ENCODE data around the gene RTL5.

The RTL5 gene

GRCh38 chrX:72110051-72110875, 21.5 kb downstream of the RTL5 start:
- no peak for DNase-seq (ENCODE audit: low read depth in 2 of 2)

GRCh38 chrX:72108666-72109065, 23.0 kb downstream of the RTL5 start:
- no peak for DNase-seq (ENCODE audit: low read depth in 2 of 2)

- DNase-seq (ENCODE audit: low read depth in 2 of 2), result no peak
Observed at GRCh38 chrX:72107841-72108595, 23.7 kb downstream of the RTL5 start.

DNA sequence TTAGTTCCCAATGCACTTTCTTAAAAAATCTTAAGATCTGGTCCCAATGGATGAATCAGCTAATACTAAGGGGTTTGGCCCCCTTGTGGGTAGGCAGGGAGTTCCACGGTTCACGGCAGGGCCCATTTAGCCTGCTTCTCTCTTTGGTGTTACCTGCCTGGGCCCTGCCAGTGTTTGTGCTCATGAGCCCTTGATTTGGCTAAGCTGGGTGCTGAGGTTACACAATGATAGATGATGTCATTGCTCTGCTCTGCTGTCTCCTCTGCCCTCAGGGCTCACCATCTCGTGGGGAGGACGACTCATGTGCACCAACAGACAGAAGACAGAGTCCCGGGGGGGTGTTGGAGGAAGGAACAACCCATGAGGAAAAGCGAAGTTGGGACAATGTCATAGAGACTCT, 24.4 kb downstream of the RTL5 start:
- DNase-seq (ENCODE audit: low read depth in 2 of 2), result no peak

- DNase-seq (ENCODE audit: low read depth in 2 of 2), result no peak
Observed at GRCh38 chrX:72105436-72105835, 26.3 kb downstream of the RTL5 start.

GRCh38 chrX:72102760-72103159, 29.0 kb downstream of the RTL5 start:
- no peak for DNase-seq (ENCODE audit: low read depth in 2 of 2)

DNA sequence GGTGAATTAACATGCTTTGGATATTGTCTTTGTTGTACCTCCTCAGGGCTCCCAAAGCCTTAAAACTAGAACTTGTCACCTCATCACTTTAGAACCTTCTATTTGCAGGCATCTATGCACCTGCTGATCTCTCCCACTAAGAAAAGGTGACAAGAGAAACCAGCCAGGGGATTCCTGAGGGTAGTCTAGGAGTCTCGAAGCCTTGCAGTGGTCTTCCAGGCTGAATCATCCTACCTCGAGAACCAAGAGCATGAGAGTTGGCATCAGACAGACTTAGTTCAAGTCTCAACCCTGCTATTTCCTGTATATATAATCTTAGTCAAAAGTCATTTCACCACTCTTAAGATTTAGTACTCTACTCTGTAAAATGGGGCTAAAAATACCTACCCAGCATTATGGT, 29.6 kb downstream of the RTL5 start:
- DNase-seq (ENCODE audit: low read depth in 2 of 2), result no peak

- DNase-seq (ENCODE audit: low read depth in 2 of 2), result no peak
Observed at GRCh38 chrX:72101597-72102037, 30.1 kb downstream of the RTL5 start.

- peak; percentile 43 to 45 for DNase-seq (ENCODE audit: low read depth in 2 of 2)
Observed at GRCh38 chrX:72100824-72101351, 30.8 kb downstream of the RTL5 start.

DNA sequence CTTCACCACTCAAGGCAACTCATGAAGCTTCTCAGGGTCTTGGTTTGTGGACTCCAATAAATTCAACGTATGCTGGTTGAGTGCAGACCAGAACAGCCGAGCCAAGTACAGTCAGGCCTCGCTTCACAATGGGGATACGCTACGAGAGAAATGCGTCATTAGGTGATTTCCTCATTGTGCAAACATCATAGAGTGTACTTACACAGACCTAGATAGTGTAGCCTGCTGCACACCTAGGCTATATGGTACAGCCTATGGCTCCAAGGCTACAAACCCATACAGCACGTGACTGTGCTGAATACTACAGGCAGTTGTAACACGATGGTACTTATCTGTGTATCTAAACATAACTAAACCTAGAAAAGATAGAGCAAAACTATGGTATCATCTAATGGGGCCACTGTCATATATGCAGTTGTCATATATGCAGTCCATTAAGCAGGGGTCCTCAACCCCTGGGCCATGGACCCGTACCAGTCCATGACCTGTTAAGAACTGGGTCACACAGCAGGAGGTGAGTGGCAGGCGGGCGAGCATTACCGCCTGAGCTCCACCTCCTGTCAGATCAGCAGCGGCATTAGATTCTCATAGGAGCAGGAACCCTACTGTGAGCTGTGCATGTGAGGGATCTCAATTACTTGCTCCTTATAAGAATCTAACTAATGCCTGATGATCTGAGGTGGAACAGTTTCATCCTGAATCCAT, 31.5 kb downstream of the RTL5 start:
- no peak for DNase-seq (ENCODE audit: low read depth in 2 of 2)

- no peak for DNase-seq (ENCODE audit: low read depth in 2 of 2)
Observed at GRCh38 chrX:72097098-72097497, 34.6 kb downstream of the RTL5 start.

DNA sequence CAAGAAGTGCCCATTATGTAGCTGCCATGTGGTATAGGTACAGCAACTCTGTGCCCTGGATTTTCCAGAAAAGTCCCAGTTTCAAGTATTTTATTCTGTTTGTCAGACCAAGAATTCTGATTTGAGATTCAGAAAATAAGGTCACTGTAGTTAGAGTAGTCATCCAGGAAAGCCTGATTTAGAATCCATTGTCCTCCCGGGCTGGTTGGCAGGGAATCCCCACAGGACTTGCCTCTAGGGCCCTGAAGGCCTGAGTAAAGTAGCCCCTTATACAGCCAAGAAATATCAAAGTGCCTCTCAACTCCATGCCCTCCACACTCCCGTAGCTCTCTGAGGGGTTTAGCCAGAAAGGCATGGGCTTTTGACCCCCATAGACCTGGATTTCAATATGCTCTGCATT, 36.3 kb downstream of the RTL5 start:
- DNase-seq (ENCODE audit: low read depth in 2 of 2), result no peak

GRCh38 chrX:72094894-72095293, 36.8 kb downstream of the RTL5 start:
- DNase-seq (ENCODE audit: low read depth in 2 of 2), result no peak

DNA sequence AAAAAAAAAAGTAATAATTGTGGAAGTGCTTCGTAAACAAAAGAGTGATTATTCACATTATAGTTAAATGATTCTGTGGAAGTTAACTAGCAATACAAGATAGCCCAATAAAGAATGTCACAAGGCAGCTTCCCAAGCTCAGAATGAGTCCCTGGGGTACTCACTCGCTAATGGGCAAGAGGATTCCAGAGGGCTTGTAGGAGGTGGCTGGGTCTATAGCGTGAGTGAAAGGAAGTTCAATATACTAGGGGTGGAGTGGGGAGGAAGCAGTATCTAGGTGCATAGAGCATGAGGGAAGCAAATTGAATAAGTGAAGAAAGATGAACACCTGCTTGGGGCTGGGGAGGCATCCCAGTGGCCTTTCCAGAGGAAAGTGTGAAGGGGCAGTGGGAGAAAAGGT, 42.5 kb downstream of the RTL5 start:
- DNase-seq (ENCODE audit: low read depth in 2 of 2), result no peak

DNA sequence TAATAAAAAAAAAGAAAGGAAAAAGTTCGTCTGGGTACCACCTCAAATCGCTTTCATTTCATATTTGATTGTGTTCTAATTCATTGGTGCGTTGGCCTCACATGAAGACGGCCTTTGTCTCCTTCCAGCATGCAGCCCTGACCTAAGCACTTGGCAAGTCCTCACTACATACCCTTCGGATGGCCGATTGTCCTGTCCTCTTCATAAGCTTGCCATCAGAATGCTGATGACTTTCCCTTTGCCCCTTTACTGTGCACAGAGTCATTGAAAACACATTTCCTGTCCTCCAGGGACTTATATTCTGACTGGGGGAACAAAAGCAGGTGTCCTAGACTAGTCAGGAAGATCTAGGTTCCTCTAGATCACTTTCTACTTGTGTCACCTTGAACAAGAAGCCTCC, 43.0 kb downstream of the RTL5 start:
- DNase-seq (ENCODE audit: low read depth in 2 of 2), result no peak

DNA sequence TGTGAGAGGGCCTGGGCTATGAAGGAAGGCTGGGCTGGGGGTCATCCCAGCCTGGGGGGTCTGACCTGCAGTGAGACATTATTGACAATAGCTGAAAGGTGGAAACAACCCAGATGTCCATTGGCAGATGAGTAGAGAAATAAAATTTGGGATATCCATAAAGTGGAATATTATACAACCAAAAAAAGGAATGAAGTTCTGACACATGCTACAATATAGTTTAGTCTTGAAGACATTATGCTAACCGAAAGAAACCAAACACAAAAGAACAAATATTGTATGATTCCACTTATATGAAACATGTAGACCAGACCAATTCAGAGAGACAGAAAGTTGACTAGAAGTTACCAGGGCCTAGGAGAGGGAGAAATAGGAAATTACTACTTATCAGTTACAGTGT, 44.7 kb downstream of the RTL5 start:
- no peak for DNase-seq (ENCODE audit: low read depth in 2 of 2)

DNA sequence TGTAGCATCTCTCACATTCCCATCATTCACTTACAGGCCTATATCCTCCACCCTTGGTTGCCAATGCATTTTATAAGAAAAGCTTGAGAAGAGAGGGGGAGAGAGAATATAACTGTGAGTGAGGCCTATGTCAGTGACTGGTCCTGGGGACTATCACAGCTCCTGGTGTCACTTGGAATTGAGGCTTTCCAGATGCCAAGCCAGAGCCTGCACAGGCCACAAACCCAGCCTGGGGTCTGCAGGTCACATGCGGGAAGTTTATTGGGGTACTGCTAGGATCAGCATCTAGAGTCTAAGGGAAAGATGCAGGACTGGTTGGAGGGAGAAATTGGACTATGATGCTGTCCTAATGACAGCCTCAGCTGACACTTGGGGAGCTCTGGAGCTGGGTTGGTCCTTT, 47.6 kb downstream of the RTL5 start:
- DNase-seq (ENCODE audit: low read depth in 2 of 2), result no peak

DNA sequence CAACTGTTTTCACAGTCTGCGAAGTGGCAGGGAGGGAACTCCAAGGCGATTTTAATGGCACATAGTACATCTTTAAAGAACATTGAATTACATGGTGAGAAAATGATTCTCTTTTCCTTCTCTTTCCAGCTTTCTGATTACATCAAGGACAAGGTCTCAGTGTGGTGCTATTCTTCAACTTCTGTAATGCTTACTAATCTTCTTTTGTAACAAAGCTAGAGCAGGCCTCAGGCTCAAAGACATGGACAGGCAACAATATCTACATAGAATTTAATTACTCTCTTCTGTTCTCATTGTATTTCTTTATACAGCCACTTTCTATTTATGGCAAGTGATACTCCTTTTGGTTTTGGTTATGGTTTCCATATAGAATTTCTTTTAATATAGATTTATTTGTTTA, 48.4 kb downstream of the RTL5 start:
- DNase-seq (ENCODE audit: low read depth in 2 of 2), result no peak

- no peak for DNase-seq (ENCODE audit: low read depth in 2 of 2)
Observed at GRCh38 chrX:72081605-72082320, 50.0 kb downstream of the RTL5 start.

- DNase-seq (ENCODE audit: low read depth in 2 of 2), result no peak
Observed at GRCh38 chrX:72080800-72081199, 50.9 kb downstream of the RTL5 start.

GRCh38 chrX:72080150-72080549, 51.6 kb downstream of the RTL5 start:
- DNase-seq (ENCODE audit: low read depth in 2 of 2), result no peak

GRCh38 chrX:72079607-72080006, 52.1 kb downstream of the RTL5 start:
- no peak for DNase-seq (ENCODE audit: low read depth in 2 of 2)

Measured in stimulated activated CD8-positive, alpha-beta memory T cell treated with anti-CD3 and anti-CD28 coated beads, Interleukin-2, amount 100 ng/mL, for 48 hours (primary cell).